ENCODE measurements around the gene HSPD1. TPM values are rescaled to one million over a fixed set of nuclear protein-coding genes. Genes with fewer than 3 reads are reported as not detected.

HSPD1 gene
- total and polyA plus RNA-seq, 2 of the 13 experiments (the other 11 are each of a cell fraction or from before 2014, with no cell fraction given), result 685 to 2,610 TPM

- TF ChIP-seq ZBTB2 (CRISPR knock-in tag; IDR thresholded peaks at IDR 0.05; ENCODE audit: low read depth) (peak; percentile 98), STAT5B (CRISPR knock-in tag; IDR thresholded peaks at IDR 0.05) (no peak; the same call in 1 of the 2 replicates), CEBPZ (IDR thresholded peaks at IDR 0.05; ENCODE audit: low read length) (no peak), ZNF407 (CRISPR knock-in tag; IDR thresholded peaks at IDR 0.05; ENCODE audit: not compliant biosample characterization) (peak; percentile 96), ZNF260 (CRISPR knock-in tag; IDR thresholded peaks at IDR 0.05; ENCODE audit: borderline replicate concordance, low read depth) (peak; percentile 86; the same call in 1 of the 2 replicates), CREBL2 (CRISPR knock-in tag; IDR thresholded peaks at IDR 0.05; ENCODE audit: borderline replicate concordance) (peak; percentile 65; the same call in 1 of the 2 replicates), KDM5A (IDR thresholded peaks at IDR 0.05; ENCODE audit: borderline replicate concordance, low read length) (peak; percentile 90), AHDC1 (CRISPR knock-in tag; IDR thresholded peaks at IDR 0.05; ENCODE audit: borderline replicate concordance) (peak; percentile 90)
Measured at GRCh38 chr2:197515739-197516392, 16.2 kb upstream of the HSPD1 start, which contains the start of gene MOB4 (continued).
